Measurements from ENCODE around the gene LRP1-AS. TPM values are rescaled to one million over a fixed set of nuclear protein-coding genes. Genes with fewer than 3 reads are reported as not detected.

LRP1-AS gene
- polyA plus RNA-seq, 1 donor (not counting 4 experiments of a cell fraction or from before 2014, with no cell fraction given): not detected

DNA sequence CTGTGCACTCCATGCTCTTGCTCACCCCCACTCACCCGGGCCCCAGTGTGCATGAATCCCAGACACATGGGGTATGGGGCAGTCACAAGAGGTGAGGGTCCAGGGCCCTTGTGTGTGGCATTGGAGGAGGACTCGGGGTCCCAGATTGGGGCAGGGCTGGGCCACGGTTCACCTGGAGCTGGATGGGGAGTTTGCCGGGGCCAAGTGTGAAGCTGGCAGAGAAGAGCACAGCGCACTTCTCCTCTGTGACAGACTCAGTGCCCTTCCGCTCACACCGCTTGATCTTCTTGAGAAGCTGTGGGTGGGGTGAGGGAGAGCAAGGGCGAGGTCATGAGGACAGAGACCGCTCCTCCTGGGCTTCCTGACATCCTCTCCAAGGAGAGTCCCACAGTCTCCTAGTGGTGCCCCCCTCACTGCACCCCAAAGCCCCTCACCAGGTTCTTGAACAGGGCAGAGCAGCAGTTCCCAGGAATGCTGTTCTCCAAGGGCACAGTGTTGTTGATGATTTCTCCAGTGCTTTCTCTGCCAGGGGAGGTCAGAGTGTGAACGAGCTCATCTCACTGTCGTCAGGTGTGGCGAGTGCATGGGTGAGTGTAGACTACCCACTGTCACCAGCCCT is 43.0 kb downstream of the LRP1-AS start:
- H3K9ac ChIP-seq (ENCODE audit: control insufficient read depth, extremely low read depth, insufficient read depth, low read length): no peak overlapping the region
- H2AFZ ChIP-seq (ENCODE audit: control insufficient read depth, low read length): no peak overlapping the region
- peaks cover 6% of the 10 kb centered on the region for H3K79me2 ChIP-seq (ENCODE audit: control insufficient read depth, insufficient read depth, low read length)
- no peak for DNase-seq (ENCODE audit: low read depth, low spot score)
- H3K27me3 ChIP-seq (ENCODE audit: control insufficient read depth, extremely low read depth, insufficient read depth, low read length): no peaks in the 10 kb centered on the region
- dilution Hi-C loops (cut with MboI; ENCODE audit: extremely low pct_ligation_motif_present, low sequenced_read_pairs): no loop called here
- peaks cover 4% of the 10 kb centered on the region for H3K9me1 ChIP-seq (ENCODE audit: control insufficient read depth, extremely low read depth, insufficient read depth, low read length)
- TF ChIP-seq, protein P1, sequence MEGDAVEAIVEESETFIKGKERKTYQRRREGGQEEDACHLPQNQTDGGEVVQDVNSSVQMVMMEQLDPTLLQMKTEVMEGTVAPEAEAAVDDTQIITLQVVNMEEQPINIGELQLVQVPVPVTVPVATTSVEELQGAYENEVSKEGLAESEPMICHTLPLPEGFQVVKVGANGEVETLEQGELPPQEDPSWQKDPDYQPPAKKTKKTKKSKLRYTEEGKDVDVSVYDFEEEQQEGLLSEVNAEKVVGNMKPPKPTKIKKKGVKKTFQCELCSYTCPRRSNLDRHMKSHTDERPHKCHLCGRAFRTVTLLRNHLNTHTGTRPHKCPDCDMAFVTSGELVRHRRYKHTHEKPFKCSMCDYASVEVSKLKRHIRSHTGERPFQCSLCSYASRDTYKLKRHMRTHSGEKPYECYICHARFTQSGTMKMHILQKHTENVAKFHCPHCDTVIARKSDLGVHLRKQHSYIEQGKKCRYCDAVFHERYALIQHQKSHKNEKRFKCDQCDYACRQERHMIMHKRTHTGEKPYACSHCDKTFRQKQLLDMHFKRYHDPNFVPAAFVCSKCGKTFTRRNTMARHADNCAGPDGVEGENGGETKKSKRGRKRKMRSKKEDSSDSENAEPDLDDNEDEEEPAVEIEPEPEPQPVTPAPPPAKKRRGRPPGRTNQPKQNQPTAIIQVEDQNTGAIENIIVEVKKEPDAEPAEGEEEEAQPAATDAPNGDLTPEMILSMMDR (optimal IDR thresholded peaks at IDR 0.05 in 1 of 3, IDR thresholded peaks at IDR 0.05 in 1 of 3, conservative IDR thresholded peaks at IDR 0.05 in 1 of 3; ENCODE audit: extremely low read depth in 1 of 3, insufficient read depth in 2 of 3, low read length in 3 of 3): no peak
- no peak for TF ChIP-seq EZH2 (IDR thresholded peaks at IDR 0.05; ENCODE audit: low read length)
- no peak overlapping the region for H3K27ac ChIP-seq (ENCODE audit: control insufficient read depth, insufficient read depth, low read length)
- H3K4me3 ChIP-seq (ENCODE audit: control insufficient read depth in 2 of 3, extremely low read depth in 1 of 3, insufficient read depth in 2 of 3, low read depth in 1 of 3, low read length in 3 of 3): no peak overlapping the region
- H3K4me1 ChIP-seq (ENCODE audit: control insufficient read depth, extremely low read depth, insufficient read depth, low read length): peaks cover 2% of the 10 kb centered on the region
- no peak for FAIRE-seq
- peaks cover 33 to 49% of the 10 kb centered on the region in 2 experiments for H3K36me3 ChIP-seq (ENCODE audit: control insufficient read depth in 2 of 2, extremely low read depth in 1 of 2, insufficient read depth in 2 of 2, low read length in 2 of 2)
- no peak overlapping the region for H3K4me2 ChIP-seq (ENCODE audit: control insufficient read depth, extremely low read depth, insufficient read depth, low read depth, low read length)
- no peaks in the 10 kb centered on the region for H3K9me3 ChIP-seq (ENCODE audit: control insufficient read depth, low read depth, low read length)
- no peaks in the 10 kb centered on the region for H4K20me1 ChIP-seq (ENCODE audit: control insufficient read depth, extremely low read depth, insufficient read depth, low read length)

DNA sequence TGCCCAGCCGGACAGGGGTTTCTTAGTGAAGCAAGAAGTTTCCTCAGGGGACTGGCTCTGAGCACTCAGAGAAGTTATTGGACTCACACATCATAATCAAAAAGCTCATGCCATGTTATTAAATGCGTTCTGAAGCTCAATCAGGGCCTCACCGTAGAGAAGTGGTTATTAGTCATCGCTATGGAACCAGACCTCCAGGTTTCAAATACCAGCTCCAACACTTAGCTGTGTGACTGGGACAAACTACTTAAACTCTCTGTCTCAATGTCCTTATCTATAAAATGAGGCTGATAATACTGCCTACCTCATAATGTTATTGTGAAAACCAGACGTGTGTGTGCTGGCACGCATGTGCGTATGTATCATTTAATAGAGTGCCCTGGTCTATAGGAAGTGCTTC is 43.6 kb downstream of the LRP1-AS start:
- no peaks in the 10 kb centered on the region for H3K9me3 ChIP-seq (ENCODE audit: control insufficient read depth, low read depth, low read length)
- no peak overlapping the region for H3K9ac ChIP-seq (ENCODE audit: control insufficient read depth, extremely low read depth, insufficient read depth, low read length)
- no peak overlapping the region for H2AFZ ChIP-seq (ENCODE audit: control insufficient read depth, low read length)
- no peak for DNase-seq (ENCODE audit: low read depth, low spot score)
- peaks cover 36 to 53% of the 10 kb centered on the region in 2 experiments for H3K36me3 ChIP-seq (ENCODE audit: control insufficient read depth in 2 of 2, extremely low read depth in 1 of 2, insufficient read depth in 2 of 2, low read length in 2 of 2)
- H3K27me3 ChIP-seq (ENCODE audit: control insufficient read depth, extremely low read depth, insufficient read depth, low read length): no peaks in the 10 kb centered on the region
- no peak overlapping the region for H3K4me3 ChIP-seq (ENCODE audit: control insufficient read depth in 2 of 3, extremely low read depth in 1 of 3, insufficient read depth in 2 of 3, low read depth in 1 of 3, low read length in 3 of 3)
- dilution Hi-C loops (cut with MboI; ENCODE audit: extremely low pct_ligation_motif_present, low sequenced_read_pairs): no loop called here
- TF ChIP-seq, protein P1 (optimal IDR thresholded peaks at IDR 0.05 in 1 of 3, IDR thresholded peaks at IDR 0.05 in 1 of 3, conservative IDR thresholded peaks at IDR 0.05 in 1 of 3; ENCODE audit: extremely low read depth in 1 of 3, insufficient read depth in 2 of 3, low read length in 3 of 3): no peak
- TF ChIP-seq EZH2 (IDR thresholded peaks at IDR 0.05; ENCODE audit: low read length): no peak
- peaks cover 4% of the 10 kb centered on the region for H3K9me1 ChIP-seq (ENCODE audit: control insufficient read depth, extremely low read depth, insufficient read depth, low read length)
- no peaks in the 10 kb centered on the region for H4K20me1 ChIP-seq (ENCODE audit: control insufficient read depth, extremely low read depth, insufficient read depth, low read length)
- no peak overlapping the region for H3K4me2 ChIP-seq (ENCODE audit: control insufficient read depth, extremely low read depth, insufficient read depth, low read depth, low read length)
- no peak overlapping the region for H3K27ac ChIP-seq (ENCODE audit: control insufficient read depth, insufficient read depth, low read length)
- H3K79me2 ChIP-seq (ENCODE audit: control insufficient read depth, insufficient read depth, low read length): peaks cover 4% of the 10 kb centered on the region
- FAIRE-seq: no peak
- no peaks in the 10 kb centered on the region for H3K4me1 ChIP-seq (ENCODE audit: control insufficient read depth, extremely low read depth, insufficient read depth, low read length)

Data from keratinocyte (primary cell).